ENCODE data around the gene MMP23B.

DNA sequence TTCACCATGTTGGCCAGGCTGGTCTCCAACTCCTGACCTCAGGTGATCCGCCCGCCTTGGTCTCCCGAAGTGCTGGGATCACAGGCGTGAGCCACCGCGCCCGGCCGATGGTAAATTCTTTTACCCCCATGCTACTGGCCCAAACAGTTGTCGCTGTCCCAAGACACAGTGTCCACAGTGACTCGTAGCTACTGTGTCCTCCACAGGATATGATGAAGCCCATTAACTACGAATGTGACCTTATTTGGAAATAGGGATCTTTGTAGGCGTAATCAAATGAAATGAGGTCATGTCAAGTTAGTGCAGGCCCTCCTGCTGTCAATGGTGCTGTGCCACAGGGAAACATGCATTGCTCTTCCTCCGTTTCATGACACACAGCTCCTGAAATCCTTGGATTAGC lies 40.5 kb upstream of the MMP23B start:
- TF ChIP-seq CTCF (IDR thresholded peaks at IDR 0.05) (no peak), POLR2A (IDR thresholded peaks at IDR 0.05) (no peak)

Data from esophagus squamous epithelium (tissue), 4 donors.